H1 (cell line): ENCODE results near the gene DNAJB1. TPM values are rescaled to one million over a fixed set of nuclear protein-coding genes. Genes with fewer than 3 reads are reported as not detected.

Source experiments
- CTCF ChIA-PET: fragments of 300-600 bp; sonication (Branson Sonifier 250); formaldehyde crosslinking; loops from one replicate; lab custom pipeline; 2021; ENCODE audit not compliant: partially characterized antibody; lab: Charles Lee
- POLR2A ChIA-PET: fragments of 300-600 bp; sonication (Branson Sonifier 250); formaldehyde crosslinking; loops from one replicate; lab custom pipeline; 2021; ENCODE audit warnings: inconsistent platforms; ENCODE audit not compliant: partially characterized antibody; lab: Charles Lee
- DNase-seq, 2 experiments: peaks; one replicate each; pipeline versions ENCODE4 v3.0.0 to v3.0.0-alpha.2; 2010 to 2022; ENCODE audit warnings: low spot score in 2 of 2, low read depth in 1 of 2, mixed read lengths in 1 of 2
- FAIRE-seq: peaks from 2 replicates; lab custom pipeline; 2011; peaks lifted over from hg19 to GRCh38; lab: Jason Lieb, UNC
- H2AFZ ChIP-seq: 2 replicates; pipeline ENCODE4 v1.8.1; 2012; ENCODE audit warnings: low read length, inconsistent platforms
- H2AK5ac ChIP-seq: 2 replicates; pipeline ENCODE4 v1.6.1; 2013; ENCODE audit warnings: low read depth, low read length
- H2BK120ac ChIP-seq: replicated peaks from 2 replicates; pipeline ENCODE3; 2013; ENCODE audit warnings: low read depth, low read length, inconsistent platforms
- H2BK12ac ChIP-seq: 2 replicates; pipeline ENCODE4 v1.6.1; 2013; ENCODE audit warnings: low read depth, low read length
- H2BK15ac ChIP-seq: 2 replicates; pipeline ENCODE4 v1.6.1; 2013; ENCODE audit warnings: low read length
- H2BK20ac ChIP-seq: 2 replicates; pipeline ENCODE4 v1.6.1; 2013; ENCODE audit warnings: low read length
- H2BK5ac ChIP-seq: 2 replicates; pipeline ENCODE4 v1.6.1; 2013; ENCODE audit warnings: low read depth, low read length
- H3K14ac ChIP-seq: 2 replicates; pipeline ENCODE4 v1.6.1; 2013; ENCODE audit warnings: inconsistent platforms; ENCODE audit not compliant: insufficient read length
- H3K18ac ChIP-seq: 2 replicates; pipeline ENCODE4 v1.6.1; 2013; ENCODE audit warnings: low read length; ENCODE audit errors: extremely low read depth
- H3K23ac ChIP-seq: 2 replicates; pipeline ENCODE4 v1.6.1; 2013; ENCODE audit warnings: inconsistent platforms; ENCODE audit not compliant: insufficient read length
- H3K23me2 ChIP-seq: 2 replicates; pipeline ENCODE4 v1.6.1; 2013; ENCODE audit warnings: low read depth, low read length
- H3K27ac ChIP-seq: 2 replicates; pipeline ENCODE4 v1.6.1; 2011; ENCODE audit warnings: low read depth, low read length, inconsistent platforms
- H3K27me3 ChIP-seq, 4 experiments: replicated peaks in 1 of 4; 1 replicate in 1 of 4; 2 replicates in 3 of 4; pipeline versions ENCODE4 v1.6.1 to v1.8.1; 2011 to 2013; ENCODE audit warnings: low read length in 3 of 4, mild to moderate bottlenecking in 3 of 4, inconsistent platforms in 2 of 4, mixed read lengths in 2 of 4, moderate library complexity in 1 of 4; ENCODE audit not compliant: control insufficient read depth in 3 of 4, insufficient read depth in 3 of 4; ENCODE audit errors: extremely low read depth in 1 of 4
- H3K36me3 ChIP-seq, 4 experiments: 2 replicates each; pipeline versions ENCODE4 v1.6.1 to v1.8.1; 2011 to 2013; ENCODE audit warnings: mild to moderate bottlenecking in 4 of 4, low read length in 3 of 4, moderate library complexity in 2 of 4, control low read depth in 1 of 4, inconsistent platforms in 1 of 4; ENCODE audit not compliant: insufficient read depth in 4 of 4, control insufficient read depth in 2 of 4
- H3K4ac ChIP-seq: replicated peaks from 2 replicates; pipeline ENCODE3; 2013; ENCODE audit warnings: low read length, low read depth, mixed read lengths, inconsistent platforms; ENCODE audit not compliant: insufficient read length
- H3K4me1 ChIP-seq, 4 experiments: replicated peaks in 1 of 4; 1 replicate in 1 of 4; 2 replicates in 3 of 4; pipeline versions ENCODE4 v1.6.1 to v1.8.1; 2011 to 2013; ENCODE audit warnings: low read length in 3 of 4, inconsistent platforms in 2 of 4, mixed read lengths in 1 of 4; ENCODE audit not compliant: insufficient read depth in 4 of 4, control insufficient read depth in 3 of 4
- H3K4me2 ChIP-seq, 2 experiments: 2 replicates each; pipeline versions ENCODE4 v1.6.1 to v1.8.1; 2011 to 2013; ENCODE audit warnings: low read depth in 2 of 2, low read length in 2 of 2, control low read depth in 1 of 2, inconsistent platforms in 1 of 2, mild to moderate bottlenecking in 1 of 2; ENCODE audit not compliant: insufficient read depth in 1 of 2
- H3K4me3 ChIP-seq, 4 experiments: fragments of 200-600, 300-600 bp in 1 of 4; sonication (generic), shearing (Covaris generic), sonication (Bioruptor Twin) in 1 of 4; 2 replicates each; pipeline versions ENCODE4 v1.5.1 to v1.8.1; 2011 to 2016; ENCODE audit warnings: low read length in 4 of 4, low read depth in 3 of 4, control low read depth in 2 of 4, inconsistent platforms in 2 of 4, mild to moderate bottlenecking in 2 of 4, mixed read lengths in 1 of 4, moderate library complexity in 1 of 4; ENCODE audit not compliant: insufficient read depth in 2 of 4; ENCODE audit errors: extremely low read depth in 1 of 4
- H3K56ac ChIP-seq: replicated peaks from 2 replicates; pipeline ENCODE3; 2013; ENCODE audit warnings: low read depth, mild to moderate bottlenecking, mixed read lengths, low read length, inconsistent platforms; ENCODE audit not compliant: insufficient read length
- H3K79me1 ChIP-seq: 2 replicates; pipeline ENCODE4 v1.6.1; 2013; ENCODE audit warnings: low read depth, low read length, control low read depth
- H3K79me2 ChIP-seq, 2 experiments: 2 replicates each; pipeline versions ENCODE4 v1.6.1 to v1.8.1; 2012 to 2013; ENCODE audit warnings: low read length in 2 of 2, mild to moderate bottlenecking in 2 of 2, inconsistent platforms in 1 of 2; ENCODE audit not compliant: insufficient read depth in 2 of 2, control insufficient read depth in 1 of 2
- H3K9ac ChIP-seq, 4 experiments: replicated peaks in 1 of 4; 1 replicate in 1 of 4; 2 replicates in 3 of 4; pipeline versions ENCODE4 v1.6.1 to v1.8.1; 2011 to 2013; ENCODE audit warnings: low read depth in 3 of 4, low read length in 3 of 4, control low read depth in 2 of 4, mild to moderate bottlenecking in 2 of 4, moderate library complexity in 2 of 4, inconsistent platforms in 1 of 4; ENCODE audit errors: extremely low read depth in 1 of 4
- H3K9me3 ChIP-seq, 2 experiments: 2 replicates each; pipeline versions ENCODE4 v1.6.1 to v1.8.1; 2012 to 2013; ENCODE audit warnings: mild to moderate bottlenecking in 2 of 2, moderate library complexity in 2 of 2, control low read depth in 1 of 2, inconsistent platforms in 1 of 2, low read depth in 1 of 2, low read length in 1 of 2, mixed read lengths in 1 of 2; ENCODE audit not compliant: insufficient read depth in 2 of 2
- H4K20me1 ChIP-seq, 2 experiments: replicated peaks in 1 of 2; 2 replicates each; pipeline versions ENCODE3 to v1.8.1; 2011 to 2013; ENCODE audit warnings: inconsistent platforms in 2 of 2, low read length in 2 of 2, mild to moderate bottlenecking in 1 of 2; ENCODE audit not compliant: insufficient read depth in 2 of 2, control insufficient read depth in 1 of 2
- H4K5ac ChIP-seq: 2 replicates; pipeline ENCODE4 v1.6.1; 2013; ENCODE audit warnings: low read length, low read depth, mixed read lengths, inconsistent platforms; ENCODE audit not compliant: insufficient read length
- H4K8ac ChIP-seq: 2 replicates; pipeline ENCODE4 v1.8.0; 2013; ENCODE audit warnings: mild to moderate bottlenecking, moderate library complexity, low read length, inconsistent platforms; ENCODE audit not compliant: insufficient read depth; ENCODE audit errors: extremely low read depth
- H4K91ac ChIP-seq: replicated peaks from 2 replicates; pipeline ENCODE3; 2013; ENCODE audit warnings: low read length, mixed read lengths, inconsistent platforms; ENCODE audit not compliant: insufficient read length
- CTBP2 ChIP-seq: IDR thresholded peaks from 2 replicates; pipeline ENCODE4 v1.7.0; 2011; ENCODE audit warnings: borderline replicate concordance, mild to moderate bottlenecking, moderate library complexity, mixed read lengths, low read length; ENCODE audit not compliant: insufficient read depth, insufficient read length
- KDM4A ChIP-seq: IDR thresholded peaks from one replicate; pipeline ENCODE4 v1.7.1; 2012; ENCODE audit warnings: low read depth, mild to moderate bottlenecking, moderate library complexity, low read length, inconsistent platforms; ENCODE audit not compliant: severe bottlenecking
- MAFK ChIP-seq: IDR thresholded peaks from 2 replicates; pipeline ENCODE4 v1.6.1; 2012; ENCODE audit warnings: low read depth, mild to moderate bottlenecking, improper control_type of control experiment, low read length
- RFX5 ChIP-seq: IDR thresholded peaks from 2 replicates; pipeline ENCODE4 v1.6.1; 2011; ENCODE audit warnings: low read depth, low read length, improper control_type of control experiment, borderline replicate concordance
- SRF ChIP-seq: IDR thresholded peaks from 2 replicates; pipeline ENCODE4 v1.6.1; 2011; ENCODE audit warnings: mild to moderate bottlenecking, low read depth, low read length, moderate library complexity
- SUZ12 ChIP-seq: fragments of 200-600 bp; sonication (generic); IDR thresholded peaks from 2 replicates; pipeline ENCODE4 v1.6.1; 2012; ENCODE audit warnings: mild to moderate bottlenecking, inconsistent platforms, low read length, moderate library complexity, mixed read lengths
- ZNF274 ChIP-seq: IDR thresholded peaks from 2 replicates; pipeline ENCODE4 v1.7.0; 2012; ENCODE audit warnings: low read length, borderline replicate concordance; ENCODE audit errors: extremely low read depth
- WGBS, 2 experiments: shearing (Covaris generic) in 1 of 2; methylation state at CpG; one replicate each; pipeline versions ENCODE4 v1.1.6 to v1.1.7; 2013 to 2015; ENCODE audit warnings: low lambda C conversion rate in 2 of 2, mixed read lengths in 2 of 2, inconsistent platforms in 1 of 2, low coverage in 1 of 2, missing lambda C conversion rate in 1 of 2; ENCODE audit not compliant: insufficient replicate concordance in 2 of 2, insufficient coverage in 1 of 2, insufficient read length in 1 of 2; ENCODE audit errors: extremely low coverage in 1 of 2, missing lambda C conversion rate in 1 of 2; 5-methylcytosine and 5-hydroxymethylcytosine counted together
- polyA plus RNA-seq, 7 experiments: library from polyadenylated mRNA; depleted of rRNA in 3 of 7; stranded (reverse) in 5 of 7; unstranded in 2 of 7; fragments of >200 nt in 5 of 7; fragments of 200-250 nt in 2 of 7; gene quantifications; 1 replicate in 5 of 7; 2 replicates in 1 of 7; 4 replicates in 1 of 7; pipeline versions ENCODE4 v1.2.1 to v1.2.3, GENCODE V29; 2011 to 2013; ENCODE audit warnings: missing spikeins in 2 of 7, mixed read lengths in 2 of 7
- total RNA-seq: library from RNA; stranded (reverse); fragmentation: NEBNext Ultra II Directional; extraction: Animal tissue kit (Norgen Biotek cat#: 25700); gene quantifications from 2 replicates; pipeline ENCODE4 v1.2.1, GENCODE V29; 2021
- TF ChIP-seq, protein P1 (sequence below): IDR thresholded peaks from 2 replicates; pipeline ENCODE4 v1.6.1; 2012; ENCODE audit warnings: low read length, inconsistent platforms

Gene DNAJB1
- total and polyA plus RNA-seq, 2 of the 8 experiments (the other 6 are each of a cell fraction or from before 2014, with no cell fraction given), result 62.9 to 64.3 TPM

DNA sequence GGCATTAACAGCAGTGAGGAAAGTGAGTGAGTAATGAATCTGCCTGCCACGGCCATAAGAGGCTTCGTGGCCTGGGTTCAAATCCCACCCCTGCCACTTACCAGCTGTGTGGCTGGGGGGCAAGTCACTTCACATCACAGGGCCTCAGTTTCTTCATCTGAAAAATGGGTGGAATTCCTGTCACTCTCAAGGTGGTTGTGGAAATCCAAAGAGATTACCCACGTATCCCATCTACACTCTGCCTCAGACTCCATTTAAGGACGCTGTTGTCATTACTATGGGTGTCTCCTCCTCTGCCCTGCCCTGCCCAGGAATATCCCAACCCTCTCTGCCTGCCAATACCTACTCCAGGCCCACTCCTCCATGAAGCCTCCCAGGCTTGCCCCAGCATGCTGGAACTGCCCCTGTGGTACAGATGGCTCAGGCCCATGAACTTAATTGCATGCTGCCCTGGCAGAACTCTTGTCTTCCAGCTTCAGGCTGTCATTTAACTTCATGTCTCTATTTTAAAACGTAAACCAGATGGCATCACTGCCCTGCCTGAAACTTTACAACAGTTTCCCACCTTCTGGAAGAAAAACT lies 25.4 kb downstream of the DNAJB1 start:
- Histone ChIP-seq H3K4me2 (no peak overlapping the region), H3K14ac (no peak overlapping the region), H2BK12ac (no peak overlapping the region), H3K9me3 (no peaks in the 10 kb centered on the region), H3K79me1 (peaks cover 3% of the 10 kb centered on the region), H4K8ac (no peak overlapping the region), H3K79me2 (peaks cover 0 to 11% of the 10 kb centered on the region in 2 experiments; a peak in 2 of 4 replicates), H3K27me3 (no peaks in the 10 kb centered on the region), H3K4ac (no peak overlapping the region), H2AK5ac (no peak overlapping the region), H3K27ac (no peak overlapping the region), H4K5ac (no peak overlapping the region), H3K4me3 (no peak overlapping the region), H3K18ac (no peak overlapping the region), H3K23ac (no peak overlapping the region), H2BK20ac (no peak overlapping the region), H2AFZ (no peak overlapping the region), H3K56ac (no peak overlapping the region), H2BK15ac (no peak overlapping the region), H2BK120ac (no peak overlapping the region), H3K4me1 (peaks cover 0 to 13% (median 6%) of the 10 kb centered on the region in 4 experiments; a peak in 5 of 7 replicates), H3K36me3 (peaks cover 0 to 12% (median 1%) of the 10 kb centered on the region in 4 experiments; a peak in 5 of 8 replicates), H4K20me1 (peaks cover 0 to 10% of the 10 kb centered on the region in 2 experiments), H3K23me2 (peaks cover 7% of the 10 kb centered on the region; the same call in 1 of the 2 replicates), H2BK5ac (no peak overlapping the region), H4K91ac (no peak overlapping the region), H3K9ac (no peak overlapping the region)
- DNase-seq (no peak), FAIRE-seq (no peak)
- CTCF ChIA-PET, result interaction anchor here (0.6 to 6.4 kb wide), 5 partner anchors 11 to 20 kb away, joined by 3 to 34 read pairs (median 4); no protein-coding TSS in a partner anchor
- POLR2A ChIA-PET, result interaction anchor here (0.7 to 6.0 kb wide), 6 partner anchors 10 to 350 kb away, joined by 3 to 45 read pairs (median 3); no protein-coding TSS in a partner anchor
- TF ChIP-seq KDM4A (no peak), SRF (no peak), CTBP2 (no peak), SUZ12 (no peak), ZNF274 (no peak), MAFK (no peak), RFX5 (no peak)
- TF ChIP-seq, protein P1, sequence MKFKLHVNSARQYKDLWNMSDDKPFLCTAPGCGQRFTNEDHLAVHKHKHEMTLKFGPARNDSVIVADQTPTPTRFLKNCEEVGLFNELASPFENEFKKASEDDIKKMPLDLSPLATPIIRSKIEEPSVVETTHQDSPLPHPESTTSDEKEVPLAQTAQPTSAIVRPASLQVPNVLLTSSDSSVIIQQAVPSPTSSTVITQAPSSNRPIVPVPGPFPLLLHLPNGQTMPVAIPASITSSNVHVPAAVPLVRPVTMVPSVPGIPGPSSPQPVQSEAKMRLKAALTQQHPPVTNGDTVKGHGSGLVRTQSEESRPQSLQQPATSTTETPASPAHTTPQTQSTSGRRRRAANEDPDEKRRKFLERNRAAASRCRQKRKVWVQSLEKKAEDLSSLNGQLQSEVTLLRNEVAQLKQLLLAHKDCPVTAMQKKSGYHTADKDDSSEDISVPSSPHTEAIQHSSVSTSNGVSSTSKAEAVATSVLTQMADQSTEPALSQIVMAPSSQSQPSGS, result no peak
- 100% methylated on average over 5 of the region's 5 CpGs; no CpG with 5 or more reads in 1 of the 2 experiments for WGBS, 2 experiments
